ENCODE results near the gene MYO5A. TPM values are rescaled to one million over a fixed set of nuclear protein-coding genes. Genes with fewer than 3 reads are reported as not detected.

Gene MYO5A
- total and polyA plus RNA-seq, 2 donors, result 8.7 to 10.2 TPM

DNA sequence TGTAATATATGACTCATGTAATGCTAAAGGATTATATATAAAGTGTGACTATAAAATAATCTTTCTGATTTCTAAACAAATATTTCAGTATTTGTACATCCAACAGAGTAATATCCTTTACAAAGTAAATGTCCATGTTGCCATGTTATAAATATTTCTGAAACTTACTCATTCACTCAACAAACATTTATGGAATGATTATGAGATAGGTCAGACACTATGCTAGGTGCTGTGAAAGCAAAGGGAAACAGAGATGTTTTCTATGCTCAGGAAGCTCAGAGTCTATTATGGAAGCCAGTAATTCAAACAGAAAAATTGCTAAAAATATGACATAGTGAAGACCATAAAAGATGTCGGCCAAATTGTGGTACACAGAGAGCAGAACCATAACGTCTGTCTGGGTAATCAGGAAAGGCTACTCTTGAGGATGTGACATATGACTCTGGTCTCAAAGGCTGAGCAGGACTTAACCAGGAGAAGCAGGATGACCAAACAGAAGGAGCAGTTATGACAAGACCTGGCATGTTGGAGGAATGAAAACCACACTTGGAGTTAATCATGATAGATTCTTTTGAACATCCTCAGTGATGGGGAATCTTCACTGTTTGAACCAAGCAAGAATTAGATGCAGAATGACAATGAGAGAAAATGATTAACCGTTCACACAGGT is 194.1 kb downstream of the MYO5A start:
- no peak for DNase-seq (ENCODE audit: low read depth in 6 of 9, low spot score in 9 of 9)
- Histone ChIP-seq H3K4me1 (ENCODE audit: control insufficient read depth in 2 of 2, insufficient read depth in 2 of 2, low read length in 2 of 2) (peaks cover 3 to 8% of the 10 kb centered on the region in 2 donors), H3K36me3 (ENCODE audit: control insufficient read depth in 2 of 2, insufficient read depth in 2 of 2, low read length in 1 of 2) (peaks cover 0 to 7% of the 10 kb centered on the region in 2 donors), H3K27ac (ENCODE audit: low read depth in 1 of 2, low read length in 1 of 2) (no peak overlapping the region), H3K4me3 (ENCODE audit: low read length in 2 of 2) (no peak overlapping the region), H3K27me3 (ENCODE audit: control insufficient read depth in 2 of 2, insufficient read depth in 1 of 2, low read length in 1 of 2) (no peaks in the 10 kb centered on the region), H3K9me3 (ENCODE audit: control insufficient read depth in 2 of 2, insufficient read depth in 1 of 2, low read length in 1 of 2) (no peaks in the 10 kb centered on the region)
- WGBS, result 94% methylated on average over 3 of the region's 3 CpGs

DNA sequence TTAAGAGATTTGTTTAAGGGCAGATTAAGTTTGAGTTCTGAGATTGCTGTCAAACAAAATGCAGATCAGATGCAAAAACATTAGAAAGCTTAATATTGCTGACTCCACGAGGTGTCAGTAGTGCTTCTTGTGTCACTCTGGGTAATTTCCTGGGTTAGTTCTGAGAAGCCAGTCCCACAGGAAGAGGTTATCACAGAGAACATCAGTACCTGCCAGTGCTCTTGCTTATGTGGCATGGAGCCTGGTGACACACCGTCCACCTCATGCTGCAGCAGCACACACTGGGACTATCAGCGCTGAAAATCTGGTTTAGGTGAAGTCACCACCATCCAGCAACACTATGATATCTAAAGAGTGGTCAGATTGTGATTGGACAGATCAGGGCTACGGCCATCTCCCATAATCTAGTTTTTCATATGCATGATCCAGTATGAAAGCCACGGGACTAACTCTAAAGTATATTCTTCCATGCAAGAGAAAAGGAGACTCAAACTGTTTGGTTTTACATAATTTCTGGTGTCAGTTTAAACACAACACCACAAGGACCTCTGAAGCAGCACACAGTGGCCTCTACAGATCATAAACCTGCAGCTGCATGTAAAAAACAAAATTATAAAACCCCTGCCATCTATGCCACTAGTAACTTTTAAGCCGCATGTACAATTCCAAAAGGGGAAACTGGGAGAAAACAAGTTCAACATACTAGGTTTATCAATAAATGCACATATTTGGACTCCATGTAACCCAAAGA is 197.0 kb downstream of the MYO5A start:
- DNase-seq (ENCODE audit: low read depth in 6 of 9, low spot score in 9 of 9), result peak; percentile 27 to 85 (median 63)
- Histone ChIP-seq H3K9me3 (ENCODE audit: control insufficient read depth in 2 of 2, insufficient read depth in 1 of 2, low read length in 1 of 2) (no peaks in the 10 kb centered on the region), H3K27me3 (ENCODE audit: control insufficient read depth in 2 of 2, insufficient read depth in 1 of 2, low read length in 1 of 2) (no peaks in the 10 kb centered on the region), H3K27ac (ENCODE audit: low read depth in 1 of 2, low read length in 1 of 2) (no peak overlapping the region), H3K4me1 (ENCODE audit: control insufficient read depth in 2 of 2, insufficient read depth in 2 of 2, low read length in 2 of 2) (peaks cover 3 to 5% of the 10 kb centered on the region in 2 donors), H3K36me3 (ENCODE audit: control insufficient read depth in 2 of 2, insufficient read depth in 2 of 2, low read length in 1 of 2) (peaks cover 3 to 10% of the 10 kb centered on the region in 2 donors), H3K4me3 (ENCODE audit: low read length in 2 of 2) (no peak overlapping the region)
- WGBS, result 55% methylated on average over 6 of the region's 6 CpGs

DNA sequence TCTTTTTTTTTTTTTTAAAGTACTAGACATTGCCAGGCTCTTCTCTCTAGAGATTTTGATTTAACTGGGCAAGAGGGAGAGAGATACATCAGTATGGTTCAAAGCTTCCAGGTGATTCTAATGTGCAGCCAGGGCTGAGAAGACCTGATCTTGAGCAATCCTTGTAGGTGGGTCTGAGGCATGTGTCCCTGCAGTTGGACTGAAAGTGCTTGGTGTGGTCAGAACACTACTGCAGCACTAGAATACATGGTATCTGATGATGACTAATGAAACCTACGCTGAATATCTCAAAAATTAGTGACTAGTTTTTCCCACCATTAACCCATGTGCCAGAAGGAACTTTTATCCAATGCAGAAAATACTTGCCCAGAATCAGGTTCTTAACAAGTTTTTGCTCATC is 198.7 kb downstream of the MYO5A start:
- DNase-seq (ENCODE audit: low read depth in 6 of 9, low spot score in 9 of 9), result no peak
- Histone ChIP-seq H3K27me3 (ENCODE audit: control insufficient read depth in 2 of 2, insufficient read depth in 1 of 2, low read length in 1 of 2) (no peaks in the 10 kb centered on the region), H3K36me3 (ENCODE audit: control insufficient read depth in 2 of 2, insufficient read depth in 2 of 2, low read length in 1 of 2) (peaks cover 7 to 10% of the 10 kb centered on the region in 2 donors), H3K4me1 (ENCODE audit: control insufficient read depth in 2 of 2, insufficient read depth in 2 of 2, low read length in 2 of 2) (peaks cover 3 to 5% of the 10 kb centered on the region in 2 donors), H3K9me3 (ENCODE audit: control insufficient read depth in 2 of 2, insufficient read depth in 1 of 2, low read length in 1 of 2) (no peaks in the 10 kb centered on the region), H3K27ac (ENCODE audit: low read depth in 1 of 2, low read length in 1 of 2) (no peak overlapping the region), H3K4me3 (ENCODE audit: low read length in 2 of 2) (no peak overlapping the region)
- 99% methylated on average over 1 of the region's 1 CpG for WGBS

DNA sequence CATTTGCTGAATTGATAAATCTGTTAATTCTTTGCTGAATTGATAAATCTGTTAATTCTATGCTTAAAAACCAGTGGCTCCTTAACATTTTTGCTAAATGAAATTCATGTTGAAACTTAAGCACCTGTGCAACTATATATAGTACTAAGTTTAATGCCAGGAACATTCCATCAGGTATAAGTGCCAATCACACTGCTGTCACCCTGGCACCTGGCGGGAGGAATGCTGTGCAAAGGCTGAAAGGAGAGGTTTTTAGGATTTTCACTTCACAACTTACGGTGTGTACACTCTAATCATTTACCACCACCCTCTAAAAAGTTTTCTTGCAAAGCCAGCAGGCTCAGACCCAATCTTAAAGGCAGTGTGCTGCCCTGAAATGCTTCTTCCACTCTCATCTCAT is 199.5 kb downstream of the MYO5A start:
- Histone ChIP-seq H3K4me1 (ENCODE audit: control insufficient read depth in 2 of 2, insufficient read depth in 2 of 2, low read length in 2 of 2) (peaks cover 3 to 5% of the 10 kb centered on the region in 2 donors), H3K9me3 (ENCODE audit: control insufficient read depth in 2 of 2, insufficient read depth in 1 of 2, low read length in 1 of 2) (no peaks in the 10 kb centered on the region), H3K4me3 (ENCODE audit: low read length in 2 of 2) (no peak overlapping the region), H3K27ac (ENCODE audit: low read depth in 1 of 2, low read length in 1 of 2) (no peak overlapping the region), H3K27me3 (ENCODE audit: control insufficient read depth in 2 of 2, insufficient read depth in 1 of 2, low read length in 1 of 2) (no peaks in the 10 kb centered on the region), H3K36me3 (ENCODE audit: control insufficient read depth in 2 of 2, insufficient read depth in 2 of 2, low read length in 1 of 2) (peaks cover 7 to 10% of the 10 kb centered on the region in 2 donors)
- DNase-seq (ENCODE audit: low read depth in 6 of 9, low spot score in 9 of 9), result no peak
- over 99% methylated on average over 2 of the region's 2 CpGs for WGBS

DNA sequence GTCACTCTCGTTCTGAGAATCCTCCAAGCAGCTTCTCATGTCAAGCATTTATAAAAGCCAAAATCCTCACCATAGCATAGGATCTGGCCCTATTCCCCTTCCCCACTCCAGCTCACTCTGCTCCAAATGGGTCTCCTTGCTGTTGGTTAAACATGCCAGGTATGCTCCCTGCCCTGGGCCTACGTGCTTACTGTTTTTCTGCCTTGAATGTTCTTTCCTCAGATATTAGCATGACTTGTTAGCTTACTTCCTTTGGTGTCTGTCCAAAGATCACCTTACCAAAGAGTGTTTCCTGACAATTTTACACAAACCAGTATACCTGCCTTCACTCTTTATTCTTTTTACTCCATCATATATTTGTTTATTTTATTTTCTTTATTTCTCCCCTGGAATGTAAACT is 200.0 kb downstream of the MYO5A start:
- Histone ChIP-seq H3K9me3 (ENCODE audit: control insufficient read depth in 2 of 2, insufficient read depth in 1 of 2, low read length in 1 of 2) (no peaks in the 10 kb centered on the region), H3K36me3 (ENCODE audit: control insufficient read depth in 2 of 2, insufficient read depth in 2 of 2, low read length in 1 of 2) (peaks cover 7 to 10% of the 10 kb centered on the region in 2 donors), H3K27ac (ENCODE audit: low read depth in 1 of 2, low read length in 1 of 2) (no peak overlapping the region), H3K27me3 (ENCODE audit: control insufficient read depth in 2 of 2, insufficient read depth in 1 of 2, low read length in 1 of 2) (no peaks in the 10 kb centered on the region), H3K4me3 (ENCODE audit: low read length in 2 of 2) (no peak overlapping the region), H3K4me1 (ENCODE audit: control insufficient read depth in 2 of 2, insufficient read depth in 2 of 2, low read length in 2 of 2) (peaks cover 3 to 5% of the 10 kb centered on the region in 2 donors)
- 94% methylated on average over 2 of the region's 2 CpGs for WGBS
- DNase-seq (ENCODE audit: low read depth in 6 of 9, low spot score in 9 of 9), result no peak

DNA sequence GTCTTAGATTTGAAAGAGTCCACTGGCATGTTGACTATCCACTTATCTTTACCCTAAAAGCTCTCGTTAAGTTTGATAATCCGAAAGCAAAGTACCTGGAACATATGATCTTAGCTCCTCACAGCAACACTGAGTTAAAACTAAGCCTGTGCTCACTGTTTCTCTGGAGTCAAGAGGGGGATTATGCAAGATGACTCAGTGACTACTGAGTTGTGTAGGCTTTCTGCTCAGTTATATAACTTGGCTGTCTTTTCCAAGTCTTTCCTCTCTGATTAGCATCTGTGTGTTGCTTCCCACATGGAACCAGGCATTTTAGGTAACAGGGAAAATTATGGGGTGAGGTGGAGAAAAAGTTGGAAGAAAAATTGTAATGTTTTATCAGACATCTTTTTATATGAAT is 201.9 kb downstream of the MYO5A start:
- 96% methylated on average over 2 of the region's 2 CpGs for WGBS
- Histone ChIP-seq H3K27ac (ENCODE audit: low read depth in 1 of 2, low read length in 1 of 2) (no peak overlapping the region), H3K27me3 (ENCODE audit: control insufficient read depth in 2 of 2, insufficient read depth in 1 of 2, low read length in 1 of 2) (no peaks in the 10 kb centered on the region), H3K4me1 (ENCODE audit: control insufficient read depth in 2 of 2, insufficient read depth in 2 of 2, low read length in 2 of 2) (peaks cover 2 to 3% of the 10 kb centered on the region in 2 donors), H3K9me3 (ENCODE audit: control insufficient read depth in 2 of 2, insufficient read depth in 1 of 2, low read length in 1 of 2) (no peaks in the 10 kb centered on the region), H3K36me3 (ENCODE audit: control insufficient read depth in 2 of 2, insufficient read depth in 2 of 2, low read length in 1 of 2) (peaks cover 7 to 10% of the 10 kb centered on the region in 2 donors), H3K4me3 (ENCODE audit: low read length in 2 of 2) (no peak overlapping the region)
- DNase-seq (ENCODE audit: low read depth in 6 of 9, low spot score in 9 of 9), result no peak

DNA sequence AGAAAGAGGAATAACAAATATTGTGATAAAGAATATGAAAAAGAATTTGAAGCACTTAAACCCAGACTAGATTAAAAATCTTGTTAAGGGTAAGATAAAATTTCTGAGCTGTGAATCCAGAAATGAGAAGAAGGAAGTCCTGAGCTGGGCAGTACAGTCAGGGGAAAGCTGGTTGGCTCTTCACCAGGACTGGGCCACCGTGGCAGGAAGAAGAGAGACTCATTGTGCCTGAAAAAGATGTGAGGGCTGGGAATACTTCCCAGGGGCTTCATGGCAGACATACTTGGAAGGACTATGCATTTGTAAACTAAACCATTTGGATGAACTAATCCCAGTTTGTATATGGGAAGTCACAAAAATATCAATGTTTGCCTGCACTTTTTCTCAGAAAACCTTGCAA is 204.6 kb downstream of the MYO5A start:
- Histone ChIP-seq H3K4me1 (ENCODE audit: control insufficient read depth in 2 of 2, insufficient read depth in 2 of 2, low read length in 2 of 2) (no peaks in the 10 kb centered on the region), H3K9me3 (ENCODE audit: control insufficient read depth in 2 of 2, insufficient read depth in 1 of 2, low read length in 1 of 2) (no peaks in the 10 kb centered on the region), H3K4me3 (ENCODE audit: low read length in 2 of 2) (no peak overlapping the region), H3K36me3 (ENCODE audit: control insufficient read depth in 2 of 2, insufficient read depth in 2 of 2, low read length in 1 of 2) (peaks cover 14 to 15% of the 10 kb centered on the region in 2 donors), H3K27ac (ENCODE audit: low read depth in 1 of 2, low read length in 1 of 2) (no peak overlapping the region), H3K27me3 (ENCODE audit: control insufficient read depth in 2 of 2, insufficient read depth in 1 of 2, low read length in 1 of 2) (no peaks in the 10 kb centered on the region)
- 90% methylated on average over 1 of the region's 1 CpG for WGBS
- no peak for DNase-seq (ENCODE audit: low read depth in 6 of 9, low spot score in 9 of 9)

DNA sequence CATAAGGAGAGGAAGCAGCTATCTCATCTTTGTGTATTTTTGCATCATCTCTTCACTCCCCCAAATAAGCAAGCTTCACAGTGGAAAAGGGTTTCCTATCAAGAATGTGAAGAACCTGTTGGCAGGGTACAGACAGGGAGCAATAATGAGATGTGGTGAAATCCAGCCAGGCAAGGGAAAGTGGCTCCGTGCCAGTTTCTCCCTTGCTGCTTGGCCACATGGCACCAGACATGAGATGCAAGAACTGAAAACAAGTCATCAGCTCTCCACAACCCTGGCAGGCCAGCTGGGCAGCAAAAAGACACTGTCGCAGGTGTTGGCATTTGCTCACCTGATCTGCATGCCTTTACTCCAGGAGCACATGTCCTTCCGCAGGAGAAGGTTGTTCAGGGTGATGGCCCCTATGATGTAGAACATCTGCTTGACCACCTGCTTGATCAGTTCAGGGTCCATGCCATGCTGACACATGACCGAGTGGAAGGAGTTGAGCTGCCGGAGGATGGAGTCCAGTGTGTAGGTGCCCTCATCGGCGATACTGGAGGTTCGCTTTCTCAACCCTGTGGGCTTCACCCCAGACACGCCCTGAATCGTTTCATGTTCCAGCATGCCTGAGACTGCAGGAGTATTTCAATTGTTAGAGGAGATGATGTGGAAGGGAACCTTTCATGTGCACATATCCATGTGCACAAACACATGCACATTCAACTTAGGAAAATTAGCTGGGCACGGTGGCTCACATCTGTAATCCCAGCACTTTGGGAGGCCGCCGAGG is 209.8 kb downstream of the MYO5A start:
- Histone ChIP-seq H3K36me3 (ENCODE audit: control insufficient read depth in 2 of 2, insufficient read depth in 2 of 2, low read length in 1 of 2) (peaks cover 17 to 18% of the 10 kb centered on the region in 2 donors), H3K4me1 (ENCODE audit: control insufficient read depth in 2 of 2, insufficient read depth in 2 of 2, low read length in 2 of 2) (no peaks in the 10 kb centered on the region), H3K9me3 (ENCODE audit: control insufficient read depth in 2 of 2, insufficient read depth in 1 of 2, low read length in 1 of 2) (no peaks in the 10 kb centered on the region), H3K4me3 (ENCODE audit: low read length in 2 of 2) (no peak overlapping the region), H3K27ac (ENCODE audit: low read depth in 1 of 2, low read length in 1 of 2) (no peak overlapping the region), H3K27me3 (ENCODE audit: control insufficient read depth in 2 of 2, insufficient read depth in 1 of 2, low read length in 1 of 2) (no peaks in the 10 kb centered on the region)
- WGBS, result 98% methylated on average over 13 of the region's 13 CpGs
- no peak for DNase-seq (ENCODE audit: low read depth in 6 of 9, low spot score in 9 of 9)

DNA sequence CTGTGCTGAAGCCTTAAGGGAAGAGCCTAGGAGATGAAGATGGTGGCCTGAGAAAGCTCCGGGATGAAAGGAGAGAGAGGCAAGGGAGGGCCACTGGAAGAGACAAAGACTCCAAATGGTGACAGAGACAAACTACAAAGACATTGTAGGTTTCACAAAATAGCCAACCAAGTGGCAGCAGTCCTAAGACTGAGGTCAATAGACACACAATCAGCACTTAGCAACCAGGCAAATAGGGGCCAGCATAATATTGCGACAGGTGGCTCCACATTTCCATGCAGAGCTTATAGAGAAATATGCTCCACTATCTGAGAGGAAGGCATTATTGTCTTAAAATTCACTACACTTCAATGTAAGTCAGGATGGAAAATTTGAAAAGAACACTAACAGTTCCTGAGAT is 211.0 kb downstream of the MYO5A start:
- WGBS, result 100% methylated on average over 2 of the region's 2 CpGs
- H3K27me3 ChIP-seq (ENCODE audit: control insufficient read depth in 2 of 2, insufficient read depth in 1 of 2, low read length in 1 of 2), result no peaks in the 10 kb centered on the region
- no peak overlapping the region for H3K4me3 ChIP-seq (ENCODE audit: low read length in 2 of 2)
- H3K9me3 ChIP-seq (ENCODE audit: control insufficient read depth in 2 of 2, insufficient read depth in 1 of 2, low read length in 1 of 2), result no peaks in the 10 kb centered on the region
- peaks cover 17 to 18% of the 10 kb centered on the region in 2 donors for H3K36me3 ChIP-seq (ENCODE audit: control insufficient read depth in 2 of 2, insufficient read depth in 2 of 2, low read length in 1 of 2)
- no peak for DNase-seq (ENCODE audit: low read depth in 6 of 9, low spot score in 9 of 9)
- H3K27ac ChIP-seq (ENCODE audit: low read depth in 1 of 2, low read length in 1 of 2), result no peak overlapping the region
- H3K4me1 ChIP-seq (ENCODE audit: control insufficient read depth in 2 of 2, insufficient read depth in 2 of 2, low read length in 2 of 2), result no peaks in the 10 kb centered on the region

Data from thymus (tissue), 11 donors.